H1 (cell line): ENCODE measurements around the gene GLRX. TPM values are rescaled to one million over a fixed set of nuclear protein-coding genes. Genes with fewer than 3 reads are reported as not detected.

Source experiments
- CTCF ChIA-PET: fragments of 300-600 bp; sonication (Branson Sonifier 250); formaldehyde crosslinking; loops from one replicate; lab custom pipeline; 2021; ENCODE audit not compliant: partially characterized antibody; lab: Charles Lee
- POLR2A ChIA-PET: fragments of 300-600 bp; sonication (Branson Sonifier 250); formaldehyde crosslinking; loops from one replicate; lab custom pipeline; 2021; ENCODE audit warnings: inconsistent platforms; ENCODE audit not compliant: partially characterized antibody; lab: Charles Lee
- DNase-seq, 2 experiments: peaks; one replicate each; pipeline versions ENCODE4 v3.0.0 to v3.0.0-alpha.2; 2010 to 2022; ENCODE audit warnings: low spot score in 2 of 2, low read depth in 1 of 2, mixed read lengths in 1 of 2
- FAIRE-seq: peaks from 2 replicates; lab custom pipeline; 2011; peaks lifted over from hg19 to GRCh38; lab: Jason Lieb, UNC
- H2AFZ ChIP-seq: 2 replicates; pipeline ENCODE4 v1.8.1; 2012; ENCODE audit warnings: low read length, inconsistent platforms
- H2AK5ac ChIP-seq: 2 replicates; pipeline ENCODE4 v1.6.1; 2013; ENCODE audit warnings: low read depth, low read length
- H2BK120ac ChIP-seq: replicated peaks from 2 replicates; pipeline ENCODE3; 2013; ENCODE audit warnings: low read depth, low read length, inconsistent platforms
- H2BK12ac ChIP-seq: 2 replicates; pipeline ENCODE4 v1.6.1; 2013; ENCODE audit warnings: low read depth, low read length
- H2BK15ac ChIP-seq: 2 replicates; pipeline ENCODE4 v1.6.1; 2013; ENCODE audit warnings: low read length
- H2BK20ac ChIP-seq: 2 replicates; pipeline ENCODE4 v1.6.1; 2013; ENCODE audit warnings: low read length
- H2BK5ac ChIP-seq: 2 replicates; pipeline ENCODE4 v1.6.1; 2013; ENCODE audit warnings: low read depth, low read length
- H3K14ac ChIP-seq: 2 replicates; pipeline ENCODE4 v1.6.1; 2013; ENCODE audit warnings: inconsistent platforms; ENCODE audit not compliant: insufficient read length
- H3K18ac ChIP-seq: 2 replicates; pipeline ENCODE4 v1.6.1; 2013; ENCODE audit warnings: low read length; ENCODE audit errors: extremely low read depth
- H3K23ac ChIP-seq: 2 replicates; pipeline ENCODE4 v1.6.1; 2013; ENCODE audit warnings: inconsistent platforms; ENCODE audit not compliant: insufficient read length
- H3K23me2 ChIP-seq: 2 replicates; pipeline ENCODE4 v1.6.1; 2013; ENCODE audit warnings: low read depth, low read length
- H3K27ac ChIP-seq: 2 replicates; pipeline ENCODE4 v1.6.1; 2011; ENCODE audit warnings: low read depth, low read length, inconsistent platforms
- H3K27me3 ChIP-seq, 4 experiments: replicated peaks in 1 of 4; 1 replicate in 1 of 4; 2 replicates in 3 of 4; pipeline versions ENCODE4 v1.6.1 to v1.8.1; 2011 to 2013; ENCODE audit warnings: low read length in 3 of 4, mild to moderate bottlenecking in 3 of 4, inconsistent platforms in 2 of 4, mixed read lengths in 2 of 4, moderate library complexity in 1 of 4; ENCODE audit not compliant: control insufficient read depth in 3 of 4, insufficient read depth in 3 of 4; ENCODE audit errors: extremely low read depth in 1 of 4
- H3K36me3 ChIP-seq, 4 experiments: 2 replicates each; pipeline versions ENCODE4 v1.6.1 to v1.8.1; 2011 to 2013; ENCODE audit warnings: mild to moderate bottlenecking in 4 of 4, low read length in 3 of 4, moderate library complexity in 2 of 4, control low read depth in 1 of 4, inconsistent platforms in 1 of 4; ENCODE audit not compliant: insufficient read depth in 4 of 4, control insufficient read depth in 2 of 4
- H3K4ac ChIP-seq: replicated peaks from 2 replicates; pipeline ENCODE3; 2013; ENCODE audit warnings: low read length, low read depth, mixed read lengths, inconsistent platforms; ENCODE audit not compliant: insufficient read length
- H3K4me1 ChIP-seq, 4 experiments: replicated peaks in 1 of 4; 1 replicate in 1 of 4; 2 replicates in 3 of 4; pipeline versions ENCODE4 v1.6.1 to v1.8.1; 2011 to 2013; ENCODE audit warnings: low read length in 3 of 4, inconsistent platforms in 2 of 4, mixed read lengths in 1 of 4; ENCODE audit not compliant: insufficient read depth in 4 of 4, control insufficient read depth in 3 of 4
- H3K4me2 ChIP-seq, 2 experiments: 2 replicates each; pipeline versions ENCODE4 v1.6.1 to v1.8.1; 2011 to 2013; ENCODE audit warnings: low read depth in 2 of 2, low read length in 2 of 2, control low read depth in 1 of 2, inconsistent platforms in 1 of 2, mild to moderate bottlenecking in 1 of 2; ENCODE audit not compliant: insufficient read depth in 1 of 2
- H3K4me3 ChIP-seq, 4 experiments: fragments of 200-600, 300-600 bp in 1 of 4; sonication (generic), shearing (Covaris generic), sonication (Bioruptor Twin) in 1 of 4; 2 replicates each; pipeline versions ENCODE4 v1.5.1 to v1.8.1; 2011 to 2016; ENCODE audit warnings: low read length in 4 of 4, low read depth in 3 of 4, control low read depth in 2 of 4, inconsistent platforms in 2 of 4, mild to moderate bottlenecking in 2 of 4, mixed read lengths in 1 of 4, moderate library complexity in 1 of 4; ENCODE audit not compliant: insufficient read depth in 2 of 4; ENCODE audit errors: extremely low read depth in 1 of 4
- H3K56ac ChIP-seq: replicated peaks from 2 replicates; pipeline ENCODE3; 2013; ENCODE audit warnings: low read depth, mild to moderate bottlenecking, mixed read lengths, low read length, inconsistent platforms; ENCODE audit not compliant: insufficient read length
- H3K79me1 ChIP-seq: 2 replicates; pipeline ENCODE4 v1.6.1; 2013; ENCODE audit warnings: low read depth, low read length, control low read depth
- H3K79me2 ChIP-seq, 2 experiments: 2 replicates each; pipeline versions ENCODE4 v1.6.1 to v1.8.1; 2012 to 2013; ENCODE audit warnings: low read length in 2 of 2, mild to moderate bottlenecking in 2 of 2, inconsistent platforms in 1 of 2; ENCODE audit not compliant: insufficient read depth in 2 of 2, control insufficient read depth in 1 of 2
- H3K9ac ChIP-seq, 4 experiments: replicated peaks in 1 of 4; 1 replicate in 1 of 4; 2 replicates in 3 of 4; pipeline versions ENCODE4 v1.6.1 to v1.8.1; 2011 to 2013; ENCODE audit warnings: low read depth in 3 of 4, low read length in 3 of 4, control low read depth in 2 of 4, mild to moderate bottlenecking in 2 of 4, moderate library complexity in 2 of 4, inconsistent platforms in 1 of 4; ENCODE audit errors: extremely low read depth in 1 of 4
- H3K9me3 ChIP-seq, 2 experiments: 2 replicates each; pipeline versions ENCODE4 v1.6.1 to v1.8.1; 2012 to 2013; ENCODE audit warnings: mild to moderate bottlenecking in 2 of 2, moderate library complexity in 2 of 2, control low read depth in 1 of 2, inconsistent platforms in 1 of 2, low read depth in 1 of 2, low read length in 1 of 2, mixed read lengths in 1 of 2; ENCODE audit not compliant: insufficient read depth in 2 of 2
- H4K20me1 ChIP-seq, 2 experiments: replicated peaks in 1 of 2; 2 replicates each; pipeline versions ENCODE3 to v1.8.1; 2011 to 2013; ENCODE audit warnings: inconsistent platforms in 2 of 2, low read length in 2 of 2, mild to moderate bottlenecking in 1 of 2; ENCODE audit not compliant: insufficient read depth in 2 of 2, control insufficient read depth in 1 of 2
- H4K5ac ChIP-seq: 2 replicates; pipeline ENCODE4 v1.6.1; 2013; ENCODE audit warnings: low read length, low read depth, mixed read lengths, inconsistent platforms; ENCODE audit not compliant: insufficient read length
- H4K8ac ChIP-seq: 2 replicates; pipeline ENCODE4 v1.8.0; 2013; ENCODE audit warnings: mild to moderate bottlenecking, moderate library complexity, low read length, inconsistent platforms; ENCODE audit not compliant: insufficient read depth; ENCODE audit errors: extremely low read depth
- H4K91ac ChIP-seq: replicated peaks from 2 replicates; pipeline ENCODE3; 2013; ENCODE audit warnings: low read length, mixed read lengths, inconsistent platforms; ENCODE audit not compliant: insufficient read length
- EZH2 ChIP-seq: fragments of 200-600 bp; sonication (generic); IDR thresholded peaks from 2 replicates; pipeline ENCODE4 v1.7.1; 2012; ENCODE audit warnings: low read depth, mild to moderate bottlenecking, moderate library complexity, low read length, inconsistent platforms; ENCODE audit not compliant: severe bottlenecking
- JUND ChIP-seq: IDR thresholded peaks from 2 replicates; pipeline ENCODE4 v1.6.1; 2011; ENCODE audit warnings: mild to moderate bottlenecking, improper control_type of control experiment, low read length
- POLR2A ChIP-seq, 2 experiments: IDR thresholded peaks; 1 replicate in 1 of 2; 2 replicates in 1 of 2; pipeline ENCODE4 v1.6.1; 2011; ENCODE audit warnings: low read depth in 2 of 2, low read length in 2 of 2, mild to moderate bottlenecking in 2 of 2; ENCODE audit errors: control extremely low read depth in 1 of 2
- POLR2AphosphoS5 ChIP-seq: IDR thresholded peaks from 2 replicates; pipeline ENCODE4 v1.6.1; 2011; ENCODE audit warnings: low read depth, low read length
- RAD21 ChIP-seq, 2 experiments: IDR thresholded peaks in 1 of 2; conservative IDR thresholded peaks in 1 of 2; 2 replicates each; pipeline ENCODE4 v1.6.1; 2011; ENCODE audit warnings: low read depth in 2 of 2, low read length in 2 of 2, improper control_type of control experiment in 1 of 2, inconsistent platforms in 1 of 2, mild to moderate bottlenecking in 1 of 2, moderate library complexity in 1 of 2
- RBBP5 ChIP-seq: IDR thresholded peaks from 2 replicates; pipeline ENCODE4 v1.7.1; 2012; ENCODE audit warnings: low read depth, mild to moderate bottlenecking, inconsistent platforms, low read length, moderate library complexity, borderline replicate concordance
- SAP30 ChIP-seq: fragments of 300-600 bp; sonication (generic); IDR thresholded peaks from 2 replicates; pipeline ENCODE4 v1.7.1; 2012; ENCODE audit warnings: low read length, moderate library complexity, mild to moderate bottlenecking, inconsistent platforms; ENCODE audit not compliant: insufficient read depth, insufficient replicate concordance
- SIN3A ChIP-seq, 2 experiments: IDR thresholded peaks in 1 of 2; conservative IDR thresholded peaks in 1 of 2; 2 replicates each; pipeline ENCODE4 v1.6.1; 2011 to 2012; ENCODE audit warnings: low read length in 2 of 2, improper control_type of control experiment in 1 of 2, low read depth in 1 of 2, mild to moderate bottlenecking in 1 of 2
- TBP ChIP-seq: IDR thresholded peaks from 2 replicates; pipeline ENCODE4 v1.6.1; 2011; ENCODE audit warnings: low read depth, low read length, improper control_type of control experiment
- WGBS, 2 experiments: shearing (Covaris generic) in 1 of 2; methylation state at CpG; one replicate each; pipeline versions ENCODE4 v1.1.6 to v1.1.7; 2013 to 2015; ENCODE audit warnings: low lambda C conversion rate in 2 of 2, mixed read lengths in 2 of 2, inconsistent platforms in 1 of 2, low coverage in 1 of 2, missing lambda C conversion rate in 1 of 2; ENCODE audit not compliant: insufficient replicate concordance in 2 of 2, insufficient coverage in 1 of 2, insufficient read length in 1 of 2; ENCODE audit errors: extremely low coverage in 1 of 2, missing lambda C conversion rate in 1 of 2; 5-methylcytosine and 5-hydroxymethylcytosine counted together
- polyA plus RNA-seq, 7 experiments: library from polyadenylated mRNA; depleted of rRNA in 3 of 7; stranded (reverse) in 5 of 7; unstranded in 2 of 7; fragments of >200 nt in 5 of 7; fragments of 200-250 nt in 2 of 7; gene quantifications; 1 replicate in 5 of 7; 2 replicates in 1 of 7; 4 replicates in 1 of 7; pipeline versions ENCODE4 v1.2.1 to v1.2.3, GENCODE V29; 2011 to 2013; ENCODE audit warnings: missing spikeins in 2 of 7, mixed read lengths in 2 of 7
- total RNA-seq: library from RNA; stranded (reverse); fragmentation: NEBNext Ultra II Directional; extraction: Animal tissue kit (Norgen Biotek cat#: 25700); gene quantifications from 2 replicates; pipeline ENCODE4 v1.2.1, GENCODE V29; 2021
- TF ChIP-seq, protein P1 (sequence below): IDR thresholded peaks from 2 replicates; pipeline ENCODE4 v1.6.1; 2012; ENCODE audit warnings: inconsistent platforms

GLRX gene
- total and polyA plus RNA-seq, 2 of the 8 experiments (the other 6 are each of a cell fraction or from before 2014, with no cell fraction given), result 22.9 to 31.2 TPM

- Histone ChIP-seq H2BK120ac (no peak overlapping the region), H3K56ac (no peak overlapping the region), H3K9me3 (no peaks in the 10 kb centered on the region), H3K14ac (no peak overlapping the region), H4K8ac (no peak overlapping the region), H2BK5ac (no peak overlapping the region), H4K5ac (no peak overlapping the region), H2BK12ac (peak overlapping the region; percentile 89), H3K36me3 (no peaks in the 10 kb centered on the region), H3K27ac (no peak overlapping the region), H4K91ac (no peak overlapping the region), H3K23ac (no peak overlapping the region), H3K79me2 (no peaks in the 10 kb centered on the region), H3K4me3 (peak overlapping the region in 2 of 4 experiments; percentile 7 to 32; a peak in 1 of 8 replicates), H3K4ac (no peak overlapping the region), H2BK20ac (no peak overlapping the region), H3K18ac (peak overlapping the region; percentile 44; the same call in 1 of the 2 replicates), H3K79me1 (no peaks in the 10 kb centered on the region), H3K23me2 (no peaks in the 10 kb centered on the region), H3K27me3 (no peaks in the 10 kb centered on the region; a peak in 1 of 7 replicates), H3K4me2 (peak overlapping the region; percentile 2 to 68; a peak in 3 of 4 replicates), H2AK5ac (no peak overlapping the region), H2AFZ (peak overlapping the region; percentile 97), H2BK15ac (peak overlapping the region; percentile 93; the same call in 1 of the 2 replicates), H4K20me1 (no peaks in the 10 kb centered on the region), H3K9ac (no peak overlapping the region), H3K4me1 (no peaks in the 10 kb centered on the region; a peak in 2 of 7 replicates)
- WGBS, 2 experiments, result 23% methylated on average over 28 of the region's 28 CpGs; no CpG with 5 or more reads in 1 of the 2 experiments
- CTCF ChIA-PET, result interaction anchor here (0.6 to 4.4 kb wide), 18 partner anchors 9 to 1549 kb away, joined by 3 to 43 read pairs (median 3); no protein-coding TSS in a partner anchor
- no peak for FAIRE-seq
- DNase-seq, result peak; percentile 82 to 96
- POLR2A ChIA-PET, result no interaction called here
- no peak for TF ChIP-seq POLR2A (IDR thresholded peaks at IDR 0.05; ENCODE audit: control extremely low read depth in 1 of 2, low read depth in 2 of 2, low read length in 2 of 2)
- peak; percentile 99 for TF ChIP-seq RAD21 (IDR thresholded peaks at IDR 0.05 in 1 of 2, conservative IDR thresholded peaks at IDR 0.05 in 1 of 2; ENCODE audit: low read depth in 2 of 2, low read length in 2 of 2)
- TF ChIP-seq JUND, result peak; percentile 80
- TF ChIP-seq, protein P1, sequence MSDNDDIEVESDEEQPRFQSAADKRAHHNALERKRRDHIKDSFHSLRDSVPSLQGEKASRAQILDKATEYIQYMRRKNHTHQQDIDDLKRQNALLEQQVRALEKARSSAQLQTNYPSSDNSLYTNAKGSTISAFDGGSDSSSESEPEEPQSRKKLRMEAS, result peak; percentile 39; the same call in 1 of the 2 replicates
- no peak for TF ChIP-seq POLR2AphosphoS5
- no peak for TF ChIP-seq SAP30
- no peak for TF ChIP-seq EZH2
- TF ChIP-seq TBP, result no peak
- TF ChIP-seq SIN3A (conservative IDR thresholded peaks at IDR 0.05 in 1 of 2, IDR thresholded peaks at IDR 0.05 in 1 of 2; ENCODE audit: low read depth in 1 of 2, low read length in 2 of 2), result peak in 1 of 2 experiments; percentile 28; a peak in 1 of 4 replicates
- TF ChIP-seq RBBP5, result no peak
Measured at GRCh38 chr5:95858661-95859595, 36.4 kb upstream of the GLRX start.
